Spleen (tissue), 11 donors: ENCODE results near the gene SPOCK3. TPM values are rescaled to one million over a fixed set of nuclear protein-coding genes. Genes with fewer than 3 reads are reported as not detected.

Experiments used
- DNase-seq: peaks from one replicate; pipeline ENCODE4 v3.0.0-alpha.2; 2020
- H3K27ac ChIP-seq, 8 donors: fragments of 200-600 bp; sonication (generic) in 7 of 8; 1 replicate in 4 of 8; 2 replicates in 4 of 8; pipeline versions ENCODE4 v1.5.0 to v1.8.0; 2016 to 2021; ENCODE audit warnings: inconsistent platforms in 4 of 8, mild to moderate bottlenecking in 4 of 8, moderate library complexity in 1 of 8
- H3K27me3 ChIP-seq, 7 donors: fragments of 200-600 bp; sonication (generic) in 6 of 7; replicated peaks in 1 of 7; 1 replicate in 4 of 7; 2 replicates in 3 of 7; pipeline versions ENCODE4 v1.5.0 to v1.8.0; 2016 to 2021; ENCODE audit warnings: inconsistent platforms in 3 of 7, mild to moderate bottlenecking in 1 of 7
- H3K36me3 ChIP-seq, 6 donors: fragments of 200-600 bp; sonication (generic) in 5 of 6; 1 replicate in 4 of 6; 2 replicates in 2 of 6; pipeline versions ENCODE4 v1.5.0 to v1.8.0; 2016 to 2021; ENCODE audit warnings: inconsistent platforms in 2 of 6
- H3K4me1 ChIP-seq, 6 donors: fragments of 200-600 bp; sonication (generic) in 5 of 6; 1 replicate in 3 of 6; 2 replicates in 3 of 6; pipeline versions ENCODE4 v1.5.0 to v1.8.0; 2016 to 2021; ENCODE audit warnings: inconsistent platforms in 3 of 6
- H3K4me3 ChIP-seq, 8 donors: fragments of 200-600 bp; sonication (generic) in 7 of 8; 1 replicate in 4 of 8; 2 replicates in 4 of 8; pipeline versions ENCODE4 v1.5.0 to v1.8.0; 2016 to 2021; ENCODE audit warnings: inconsistent platforms in 4 of 8, mild to moderate bottlenecking in 4 of 8, moderate library complexity in 2 of 8
- H3K9me3 ChIP-seq, 8 donors: fragments of 200-600 bp; sonication (generic) in 7 of 8; 1 replicate in 4 of 8; 2 replicates in 4 of 8; pipeline versions ENCODE4 v1.5.0 to v1.8.0; 2016 to 2021; ENCODE audit warnings: inconsistent platforms in 4 of 8
- POLR2A ChIP-seq, 3 donors: fragments of 450-650 bp; IDR thresholded peaks; one replicate each; pipeline ENCODE4 v1.5.1; 2017; ENCODE audit warnings: antibody characterized with exemption in 3 of 3, mild to moderate bottlenecking in 1 of 3
- POLR2AphosphoS5 ChIP-seq, 3 donors: sonication (generic); formaldehyde crosslinking; IDR thresholded peaks; one replicate each; pipeline ENCODE4 v1.5.1; 2017; ENCODE audit warnings: antibody characterized with exemption in 3 of 3
- WGBS, 5 donors: extraction: QIAGEN DNeasy Blood & Tissue Kit in 3 of 5; methylation state at CpG; one replicate each; pipeline versions ENCODE4 v1.1.5 to v1.1.7; 2013 to 2018; 5-methylcytosine and 5-hydroxymethylcytosine counted together
- intact Hi-C: fragments of 100-400 bp; cut with DNase I; formaldehyde crosslinking; loops from one replicate; pipeline ENCODE4 v1.15.0; 2023; ENCODE audit warnings: low total_unique reads
- polyA plus RNA-seq, 3 donors: library from polyadenylated mRNA; stranded (reverse); fragments of 200-250 nt; gene quantifications; one replicate each; pipeline ENCODE4 v1.2.1, GENCODE V29; 2013
- total RNA-seq, 7 donors: library from RNA; depleted of rRNA in 3 of 7; stranded (reverse); fragments of >200 nt in 3 of 7; fragmentation: NEBNext Ultra II Directional in 4 of 7; extraction: Animal tissue kit (Norgen Biotek cat#: 25700) in 4 of 7; gene quantifications; one replicate each; pipeline versions ENCODE4 v1.1.0 to v1.2.1, GENCODE V29; 2016 to 2021
- TF ChIP-seq, protein P1 (sequence below), 11 experiments: fragments of 200-600 bp in 7 of 11; fragments of 450-650 bp in 4 of 11; sonication (generic) in 4 of 11; IDR thresholded peaks in 8 of 11; conservative IDR thresholded peaks in 3 of 11; 1 replicate in 7 of 11; 2 replicates in 4 of 11; pipeline versions ENCODE4 v1.4.0 to v1.8.0; 2016 to 2021; ENCODE audit warnings: antibody characterized with exemption in 11 of 11, inconsistent platforms in 4 of 11, mild to moderate bottlenecking in 1 of 11
- donor health status: healthy with polysubstance abuse.
- donor health status: DM: no; HTN: no; CAD: no; lungs with moderate emphysema.
- donor health status: DM: no; HTN: no; CAD: no.
- donor health status: Bipolar disorder and iron deficiency.
- donor health status: healthy.
- donor health status: DM: no; HTN: no; CAD: no.
- donor health status: DM: yes; HTN: yes; CAD: no.

SPOCK3 gene
- total and polyA plus RNA-seq, 10 donors: 0.06 to 1.2 (median 0.51) TPM; not detected in 5

DNA sequence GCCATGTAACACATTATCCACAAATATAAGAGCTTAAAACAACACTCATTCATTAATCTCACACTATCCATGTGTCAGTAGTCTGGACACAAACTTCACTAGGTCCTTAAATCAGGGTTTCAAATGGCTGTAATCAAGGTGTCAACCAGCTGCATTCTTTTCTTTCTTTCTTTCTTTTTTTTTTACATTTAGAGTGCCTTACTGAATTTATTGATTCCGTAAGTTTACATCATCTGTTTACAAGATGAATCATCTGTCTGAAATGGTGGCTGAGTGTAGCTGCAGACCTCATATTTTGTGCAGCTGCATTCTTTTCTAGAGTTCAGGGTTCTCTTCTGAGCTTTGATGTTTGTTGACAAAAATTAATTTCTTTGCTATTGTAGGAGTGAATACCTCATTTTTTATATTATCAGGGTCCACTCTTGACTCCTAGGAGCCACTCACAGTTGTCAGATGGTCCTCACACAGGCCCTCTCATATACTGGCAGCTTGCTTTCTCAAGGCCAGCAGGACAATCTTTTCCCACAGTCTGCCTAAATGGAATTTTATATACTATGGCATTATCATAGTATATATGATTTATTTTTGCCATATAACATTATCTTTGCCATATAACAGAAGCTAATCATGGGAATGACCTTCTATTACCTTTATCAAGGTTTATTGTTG lies 37.8 kb downstream of the SPOCK3 start:
- TF ChIP-seq POLR2AphosphoS5 (IDR thresholded peaks at IDR 0.05) (no peak), POLR2A (IDR thresholded peaks at IDR 0.05) (no peak)
- TF ChIP-seq, protein P1, sequence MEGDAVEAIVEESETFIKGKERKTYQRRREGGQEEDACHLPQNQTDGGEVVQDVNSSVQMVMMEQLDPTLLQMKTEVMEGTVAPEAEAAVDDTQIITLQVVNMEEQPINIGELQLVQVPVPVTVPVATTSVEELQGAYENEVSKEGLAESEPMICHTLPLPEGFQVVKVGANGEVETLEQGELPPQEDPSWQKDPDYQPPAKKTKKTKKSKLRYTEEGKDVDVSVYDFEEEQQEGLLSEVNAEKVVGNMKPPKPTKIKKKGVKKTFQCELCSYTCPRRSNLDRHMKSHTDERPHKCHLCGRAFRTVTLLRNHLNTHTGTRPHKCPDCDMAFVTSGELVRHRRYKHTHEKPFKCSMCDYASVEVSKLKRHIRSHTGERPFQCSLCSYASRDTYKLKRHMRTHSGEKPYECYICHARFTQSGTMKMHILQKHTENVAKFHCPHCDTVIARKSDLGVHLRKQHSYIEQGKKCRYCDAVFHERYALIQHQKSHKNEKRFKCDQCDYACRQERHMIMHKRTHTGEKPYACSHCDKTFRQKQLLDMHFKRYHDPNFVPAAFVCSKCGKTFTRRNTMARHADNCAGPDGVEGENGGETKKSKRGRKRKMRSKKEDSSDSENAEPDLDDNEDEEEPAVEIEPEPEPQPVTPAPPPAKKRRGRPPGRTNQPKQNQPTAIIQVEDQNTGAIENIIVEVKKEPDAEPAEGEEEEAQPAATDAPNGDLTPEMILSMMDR (IDR thresholded peaks at IDR 0.05 in 8 of 11, conservative IDR thresholded peaks at IDR 0.05 in 3 of 11): no peak
- no peak for DNase-seq
- H3K4me3 ChIP-seq: no peak overlapping the region
- H3K36me3 ChIP-seq: no peaks in the 10 kb centered on the region
- intact Hi-C loops: no loop called here
- no peaks in the 10 kb centered on the region for H3K4me1 ChIP-seq
- H3K27me3 ChIP-seq: no peaks in the 10 kb centered on the region
- 85 to 95% (median 89%) methylated on average over 1 of the region's 1 CpG for WGBS, 5 donors
- H3K9me3 ChIP-seq: peaks cover 0 to 23% (median 15%) of the 10 kb centered on the region in 8 donors
- H3K27ac ChIP-seq: no peak overlapping the region

DNA sequence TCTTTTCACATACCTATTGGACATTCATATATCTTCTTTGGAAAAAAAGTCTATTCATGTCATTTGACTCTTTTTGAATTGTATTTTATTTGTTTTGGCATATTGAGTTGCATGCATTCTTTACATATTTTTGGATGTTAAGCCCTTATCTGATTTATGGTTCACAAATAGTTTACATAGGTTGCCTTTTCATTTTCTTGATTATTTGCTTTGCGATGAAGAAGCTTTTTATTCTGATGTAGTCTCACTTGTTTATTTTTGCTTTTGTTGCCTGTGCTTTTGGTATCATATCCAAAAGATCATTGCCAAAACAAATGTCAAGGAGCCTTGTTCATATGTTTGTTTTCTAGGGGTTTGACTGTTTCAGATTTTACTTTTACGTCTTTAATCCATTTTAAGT lies 43.9 kb downstream of the SPOCK3 start:
- Histone ChIP-seq H3K36me3 (no peaks in the 10 kb centered on the region), H3K27ac (no peak overlapping the region), H3K9me3 (peaks cover 0 to 23% (median 14%) of the 10 kb centered on the region in 8 donors), H3K4me3 (no peak overlapping the region), H3K27me3 (no peaks in the 10 kb centered on the region), H3K4me1 (no peaks in the 10 kb centered on the region)
- WGBS, 5 donors: 88 to 98% (median 94%) methylated on average over 2 of the region's 2 CpGs
- no peak for DNase-seq
- TF ChIP-seq, protein P1 (IDR thresholded peaks at IDR 0.05 in 8 of 11, conservative IDR thresholded peaks at IDR 0.05 in 3 of 11): no peak
- TF ChIP-seq POLR2A (IDR thresholded peaks at IDR 0.05) (no peak), POLR2AphosphoS5 (IDR thresholded peaks at IDR 0.05) (no peak)
- intact Hi-C loops: no loop called here

DNA sequence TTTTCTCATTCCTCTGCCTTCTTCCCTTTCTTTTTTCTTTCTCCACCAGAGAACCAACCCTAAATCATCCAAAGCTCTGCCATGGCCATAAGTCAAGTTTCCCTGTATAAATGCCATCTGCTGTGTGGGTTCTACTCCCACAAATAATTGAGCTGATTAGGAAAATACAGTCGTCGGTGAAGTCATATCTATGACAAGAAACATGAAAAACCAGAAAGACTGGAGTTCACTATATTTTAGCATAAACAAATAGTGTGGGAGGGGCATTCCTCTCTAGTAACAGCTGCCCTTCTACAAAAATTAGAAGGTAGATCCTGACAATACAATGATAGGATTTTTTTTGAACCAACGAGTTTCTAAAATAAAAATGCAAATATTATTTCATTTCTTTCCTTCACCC lies 48.8 kb downstream of the SPOCK3 start:
- DNase-seq: no peak
- Histone ChIP-seq H3K4me1 (no peaks in the 10 kb centered on the region), H3K36me3 (no peaks in the 10 kb centered on the region), H3K27me3 (no peaks in the 10 kb centered on the region), H3K4me3 (no peak overlapping the region), H3K9me3 (no peaks in the 10 kb centered on the region), H3K27ac (no peak overlapping the region)
- intact Hi-C loops: no loop called here
- TF ChIP-seq, protein P1 (IDR thresholded peaks at IDR 0.05 in 8 of 11, conservative IDR thresholded peaks at IDR 0.05 in 3 of 11): no peak
- TF ChIP-seq POLR2A (IDR thresholded peaks at IDR 0.05): no peak
- no peak for TF ChIP-seq POLR2AphosphoS5 (IDR thresholded peaks at IDR 0.05)
- WGBS, 5 donors: 75 to 94% (median 85%) methylated on average over 3 of the region's 3 CpGs

DNA sequence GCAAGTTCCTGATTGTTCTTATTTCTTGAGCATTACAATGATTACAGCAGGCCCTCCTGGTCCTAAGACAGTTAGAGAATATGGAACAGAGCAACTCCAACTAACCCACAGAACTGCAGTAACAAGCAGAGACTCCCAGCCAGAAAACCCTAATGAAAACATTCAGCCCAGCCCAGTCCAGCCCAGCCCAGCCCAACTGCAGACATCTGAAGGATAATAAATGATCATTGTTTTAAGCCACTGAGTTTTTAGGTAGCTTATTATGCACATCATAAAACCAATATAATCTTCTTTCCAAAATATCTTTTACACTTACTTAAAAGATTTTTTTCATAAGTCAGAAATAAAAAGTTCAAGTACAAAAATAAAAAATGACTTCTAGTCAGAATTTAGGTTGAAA lies 51.3 kb downstream of the SPOCK3 start:
- H3K36me3 ChIP-seq: no peaks in the 10 kb centered on the region
- no peak for DNase-seq
- no peaks in the 10 kb centered on the region for H3K27me3 ChIP-seq
- TF ChIP-seq, protein P1 (IDR thresholded peaks at IDR 0.05 in 8 of 11, conservative IDR thresholded peaks at IDR 0.05 in 3 of 11): no peak
- TF ChIP-seq POLR2AphosphoS5 (IDR thresholded peaks at IDR 0.05) (no peak), POLR2A (IDR thresholded peaks at IDR 0.05) (no peak)
- no peaks in the 10 kb centered on the region for H3K4me1 ChIP-seq
- no peaks in the 10 kb centered on the region for H3K9me3 ChIP-seq
- H3K27ac ChIP-seq: no peak overlapping the region
- intact Hi-C loops: no loop called here
- no peak overlapping the region for H3K4me3 ChIP-seq
